IMR-90 (cell line): ENCODE measurements around the gene UBE2M. TPM values are rescaled to one million over a fixed set of nuclear protein-coding genes. Genes with fewer than 3 reads are reported as not detected.

ENCODE experiments used
- ATAC-seq: fragments of 200-7000 bp; cut with Tn5 transposase; 2 replicates; pipeline ENCODE4 v1.9.1; 2020; ENCODE audit warnings: low read depth, mild to moderate bottlenecking, moderate library complexity
- BruUV-seq: library from RNA; stranded (reverse); fragments of 400-500 nt; replicated peaks from 2 replicates; lab custom pipeline; 2021; lab: Mats Ljungman, UMichigan
- CTCF ChIA-PET: fragments of 300-600 bp; formaldehyde crosslinking; extraction: SDS; loops from one replicate; lab custom pipeline; 2021; ENCODE audit warnings: antibody characterized with exemption; lab: Yijun Ruan, JAX
- POLR2A ChIA-PET: fragments of 300-600 bp; sonication (Branson Sonifier 250); formaldehyde crosslinking; loops from one replicate; lab custom pipeline; 2022; ENCODE audit warnings: antibody characterized with exemption; ENCODE audit not compliant: unreplicated experiment; lab: Charles Lee
- DNase-seq: peaks from one replicate; pipeline ENCODE4 v3.0.0; 2013
- H2AFZ ChIP-seq: replicated peaks from 2 replicates; pipeline ENCODE3; 2013; ENCODE audit warnings: low read length, mild to moderate bottlenecking; ENCODE audit not compliant: poor library complexity
- H2AK5ac ChIP-seq: 2 replicates; pipeline ENCODE4 v1.6.1; 2013; ENCODE audit warnings: low read depth, low read length, inconsistent platforms
- H2AK9ac ChIP-seq: replicated peaks from 2 replicates; pipeline ENCODE3; 2013; ENCODE audit warnings: mild to moderate bottlenecking, low read depth, low read length, moderate library complexity; ENCODE audit not compliant: poor library complexity
- H2BK120ac ChIP-seq: 2 replicates; pipeline ENCODE4 v1.6.1; 2013; ENCODE audit warnings: low read depth, low read length, inconsistent platforms
- H2BK15ac ChIP-seq: 3 replicates; pipeline ENCODE4 v1.6.1; 2013; ENCODE audit warnings: low read depth, low read length, inconsistent platforms
- H2BK20ac ChIP-seq: 2 replicates; pipeline ENCODE4 v1.6.1; 2013; ENCODE audit warnings: low read depth, mild to moderate bottlenecking, inconsistent platforms, low read length, moderate library complexity
- H2BK5ac ChIP-seq: 2 replicates; pipeline ENCODE4 v1.6.1; 2013; ENCODE audit warnings: mild to moderate bottlenecking, low read depth, low read length, inconsistent platforms; ENCODE audit not compliant: poor library complexity, severe bottlenecking
- H3K14ac ChIP-seq: replicated peaks from 2 replicates; pipeline ENCODE4 v1.6.1; 2013; ENCODE audit warnings: low read depth, low read length, inconsistent platforms
- H3K18ac ChIP-seq: 2 replicates; pipeline ENCODE4 v1.6.1; 2013; ENCODE audit warnings: low read depth, low read length, control low read depth
- H3K23ac ChIP-seq: 2 replicates; pipeline ENCODE4 v1.6.1; 2013; ENCODE audit warnings: low read depth, low read length, inconsistent platforms
- H3K27ac ChIP-seq: 2 replicates; pipeline ENCODE4 v1.5.1; 2013; ENCODE audit warnings: mild to moderate bottlenecking, control low read depth, low read length; ENCODE audit not compliant: insufficient read depth
- H3K27me3 ChIP-seq: 2 replicates; pipeline ENCODE4 v1.6.1; 2013; ENCODE audit warnings: low read length; ENCODE audit not compliant: control insufficient read depth, insufficient read depth
- H3K36me3 ChIP-seq: 2 replicates; pipeline ENCODE4 v1.6.1; 2013; ENCODE audit warnings: low read length, mixed read lengths; ENCODE audit not compliant: control insufficient read depth, insufficient read depth
- H3K4ac ChIP-seq: 2 replicates; pipeline ENCODE4 v1.6.1; 2013; ENCODE audit warnings: low read depth, low read length, inconsistent platforms
- H3K4me1 ChIP-seq: 2 replicates; pipeline ENCODE4 v1.6.1; 2013; ENCODE audit warnings: low read length, mixed read lengths; ENCODE audit not compliant: control insufficient read depth, insufficient read depth
- H3K4me2 ChIP-seq: 2 replicates; pipeline ENCODE4 v1.6.1; 2013; ENCODE audit warnings: low read depth, mild to moderate bottlenecking, control low read depth, low read length, moderate library complexity
- H3K4me3 ChIP-seq: 2 replicates; pipeline ENCODE4 v1.5.1; 2013; ENCODE audit warnings: low read depth, mild to moderate bottlenecking, control low read depth, low read length, moderate library complexity; ENCODE audit not compliant: insufficient read depth
- H3K56ac ChIP-seq: 2 replicates; pipeline ENCODE4 v1.6.1; 2013; ENCODE audit warnings: low read length, inconsistent platforms; ENCODE audit not compliant: insufficient read depth; ENCODE audit errors: extremely low read depth
- H3K79me1 ChIP-seq, 2 experiments: 2 replicates each; pipeline ENCODE4 v1.6.1; 2013; ENCODE audit warnings: low read length in 2 of 2, inconsistent platforms in 1 of 2, low read depth in 1 of 2
- H3K9ac ChIP-seq: 2 replicates; pipeline ENCODE4 v1.6.1; 2013; ENCODE audit warnings: low read depth, low read length, control low read depth
- H3K9me1 ChIP-seq: 2 replicates; pipeline ENCODE4 v1.6.1; 2013; ENCODE audit warnings: low read length, inconsistent platforms; ENCODE audit not compliant: insufficient read depth
- H3K9me3 ChIP-seq: 2 replicates; pipeline ENCODE4 v1.6.1; 2013; ENCODE audit warnings: low read length; ENCODE audit not compliant: control insufficient read depth, insufficient read depth
- H4K20me1 ChIP-seq: 2 replicates; pipeline ENCODE4 v1.6.1; 2013; ENCODE audit warnings: low read length, inconsistent platforms; ENCODE audit not compliant: insufficient read depth
- H4K5ac ChIP-seq: 2 replicates; pipeline ENCODE4 v1.6.1; 2013; ENCODE audit warnings: mild to moderate bottlenecking, low read depth, low read length, control low read depth
- H4K8ac ChIP-seq, 2 experiments: 2 replicates each; pipeline ENCODE4 v1.6.1; 2013; ENCODE audit warnings: low read depth in 2 of 2, low read length in 2 of 2, control low read depth in 1 of 2, inconsistent platforms in 1 of 2
- H4K91ac ChIP-seq: 2 replicates; pipeline ENCODE4 v1.6.1; 2013; ENCODE audit warnings: low read depth, low read length, inconsistent platforms; ENCODE audit not compliant: insufficient read depth
- BHLHE40 ChIP-seq: fragments of 150-350 bp; IDR thresholded peaks from 2 replicates; pipeline ENCODE4 v1.6.1; 2016; ENCODE audit warnings: mild to moderate bottlenecking, low read depth, low read length
- CHD1 ChIP-seq: IDR thresholded peaks from 2 replicates; pipeline ENCODE4 v1.6.1; 2012; ENCODE audit warnings: low read depth, low read length, improper control_type of control experiment
- CTCF ChIP-seq: conservative IDR thresholded peaks from 2 replicates; pipeline ENCODE4 v1.5.1; 2012; ENCODE audit warnings: mild to moderate bottlenecking, low read depth, low read length, improper control_type of control experiment
- MAFK ChIP-seq: IDR thresholded peaks from 2 replicates; pipeline ENCODE4 v1.6.1; 2012; ENCODE audit warnings: low read depth, low read length, improper control_type of control experiment
- MAZ ChIP-seq: IDR thresholded peaks from 2 replicates; pipeline ENCODE4 v1.6.1; 2012; ENCODE audit warnings: low read depth, mild to moderate bottlenecking, low read length, improper control_type of control experiment, moderate library complexity, borderline replicate concordance
- MXI1 ChIP-seq: IDR thresholded peaks from 2 replicates; pipeline ENCODE4 v1.6.1; 2012; ENCODE audit warnings: low read depth, mild to moderate bottlenecking, low read length, moderate library complexity, borderline replicate concordance
- NFE2L2 ChIP-seq: fragments of 150-350 bp; IDR thresholded peaks from 2 replicates; pipeline ENCODE4 v1.6.1; 2016; ENCODE audit warnings: low read depth, mild to moderate bottlenecking, low read length
- POLR2A ChIP-seq: IDR thresholded peaks from 2 replicates; pipeline ENCODE4 v1.6.1; 2012; ENCODE audit warnings: mild to moderate bottlenecking, low read depth, low read length
- RAD21 ChIP-seq: IDR thresholded peaks from 2 replicates; pipeline ENCODE4 v1.6.1; 2012; ENCODE audit warnings: low read length, improper control_type of control experiment
- RFX5 ChIP-seq: IDR thresholded peaks from 2 replicates; pipeline ENCODE4 v1.8.0; 2012; ENCODE audit warnings: low read depth, mild to moderate bottlenecking, low read length, moderate library complexity
- USF2 ChIP-seq: fragments of 150-350 bp; IDR thresholded peaks from 2 replicates; pipeline ENCODE4 v1.6.1; 2017; ENCODE audit warnings: mild to moderate bottlenecking, antibody characterized with exemption, low read length, low read depth
- WGBS, 2 experiments: methylation state at CpG; one replicate each; pipeline versions ENCODE4 v1.1.5 to v1.1.7; 2013; ENCODE audit warnings: missing lambda C conversion rate in 2 of 2; ENCODE audit not compliant: insufficient read length in 1 of 2; ENCODE audit errors: extremely low coverage in 2 of 2; 5-methylcytosine and 5-hydroxymethylcytosine counted together
- dilution Hi-C: fragments of 300-500 bp; cut with HindIII; formaldehyde crosslinking; loops from one replicate; pipeline ENCODE4 v1.14.3; 2018; ENCODE audit warnings: low sequenced_read_pairs; ENCODE audit not compliant: unreplicated experiment
- in situ Hi-C: fragments of 300-500 bp; cut with MboI; formaldehyde crosslinking; loops from 3 replicates; pipeline ENCODE4 v1.14.3; 2019; ENCODE audit warnings: low sequenced_read_pairs, inconsistent platforms, mixed read lengths
- intact Hi-C: fragments of 100-400 bp; cut with micrococcal nuclease; formaldehyde crosslinking; loops from 2 replicates; pipeline ENCODE4 v1.10.0; 2022
- polyA plus RNA-seq, 3 experiments: library from polyadenylated mRNA; depleted of rRNA; stranded (reverse); fragments of >200 nt; gene quantifications; 2 replicates each; pipeline ENCODE4 v1.2.3, GENCODE V29; 2012; ENCODE audit warnings: low replicate concordance in 1 of 3
- total RNA-seq: library from RNA; depleted of rRNA; stranded (reverse); fragments of >200 nt; gene quantifications from 2 replicates; pipeline ENCODE4 v1.2.3, GENCODE V29; 2012

UBE2M gene
- total and polyA plus RNA-seq, 2 of the 4 experiments (the other 2 are of a cell fraction) = 55.9 to 66.6 TPM

GRCh38 chr19:58571575-58571947, 13.2 kb upstream of the UBE2M start (continued):
- TF ChIP-seq CTCF (no peak), BHLHE40 (no peak)

- peaks cover 2% of the 10 kb centered on the region; the same call in 1 of the 2 replicates for H3K4me1 ChIP-seq
- in situ Hi-C loops (no loop called here), dilution Hi-C loops (no loop called here), intact Hi-C loops (no loop called here)
- H3K4me2 ChIP-seq = no peak overlapping the region
- no peak overlapping the region for H4K91ac ChIP-seq
- H3K14ac ChIP-seq = no peak overlapping the region
- ATAC-seq (no peak), DNase-seq (no peak)
- POLR2A ChIA-PET = no interaction called here
- no peak overlapping the region for H4K5ac ChIP-seq
- H3K27ac ChIP-seq = no peak overlapping the region
- no peaks in the 10 kb centered on the region for H3K27me3 ChIP-seq
- H4K20me1 ChIP-seq = 0 out of 2 replicates have a peak, but pooled peaks cover 4% of the 10 kb centered on the region
- H3K4me3 ChIP-seq = no peak overlapping the region
- H2BK15ac ChIP-seq = no peak overlapping the region
- peaks cover 13% of the 10 kb centered on the region; the same call in 1 of the 2 replicates for H3K36me3 ChIP-seq
- no peak overlapping the region for H2BK120ac ChIP-seq
- H2BK20ac ChIP-seq = no peak overlapping the region
- no peak overlapping the region for H2AK5ac ChIP-seq
- H3K4ac ChIP-seq = no peak overlapping the region
- WGBS, 2 experiments = 96% methylated on average over 13 of the region's 25 CpGs; no CpG with 5 or more reads in 1 of the 2 experiments
- H4K8ac ChIP-seq = no peak overlapping the region
- H3K23ac ChIP-seq = no peak overlapping the region
- no peak overlapping the region for H3K18ac ChIP-seq
- H3K56ac ChIP-seq = no peak overlapping the region
- H3K9ac ChIP-seq = no peak overlapping the region
- H2AK9ac ChIP-seq = no peak overlapping the region
- no peak overlapping the region for H2AFZ ChIP-seq
- no peaks in the 10 kb centered on the region for H3K9me3 ChIP-seq
- H2BK5ac ChIP-seq = no peak overlapping the region
- no TSS peak for BruUV-seq
- H3K79me1 ChIP-seq = peaks cover 9 to 29% of the 10 kb centered on the region in 2 experiments; a peak in 3 of 4 replicates
- CTCF ChIA-PET = no interaction called here
- peaks cover 9% of the 10 kb centered on the region for H3K9me1 ChIP-seq
- TF ChIP-seq POLR2A (no peak), MXI1 (no peak), RAD21 (no peak), RFX5 (no peak), CTCF (no peak), NFE2L2 (no peak), MAZ (no peak), MAFK (no peak), CHD1 (no peak), USF2 (no peak)
These were observed 12.6 kb upstream of the UBE2M start for GRCh38 chr19:58570770-58571574.
